AG04450 (cell line): ENCODE data around the gene ABHD1. TPM values are rescaled to one million over a fixed set of nuclear protein-coding genes. Genes with fewer than 3 reads are reported as not detected.
A peak's percentile ranks its signal among the peaks of the same experiment; 100 is the strongest.

Experiments used
- CTCF ChIA-PET: fragments of 300-600, 350-600 bp; formaldehyde crosslinking; extraction: SDS; loops from one replicate; lab custom pipeline; 2022; ENCODE audit warnings: antibody characterized with exemption, inconsistent platforms; lab: Charles Lee
- POLR2A ChIA-PET: fragments of 350-600 bp; formaldehyde crosslinking; extraction: SDS; loops from one replicate; lab custom pipeline; 2021; ENCODE audit warnings: antibody characterized with exemption, inconsistent platforms; lab: Yijun Ruan, JAX
- DNase-seq: peaks from one replicate; pipeline ENCODE4 v3.0.0-alpha.2; 2011; ENCODE audit warnings: low read depth, low spot score
- H3K27ac ChIP-seq: one replicate; pipeline ENCODE4 v1.5.1; 2012; ENCODE audit warnings: low read depth, low read length, control low read depth
- H3K27me3 ChIP-seq: one replicate; pipeline ENCODE4 v1.6.0; 2012; ENCODE audit warnings: low read length; ENCODE audit not compliant: control insufficient read depth, insufficient read depth
- H3K4me3 ChIP-seq: 2 replicates; pipeline ENCODE4 v1.5.1; 2011; ENCODE audit warnings: mild to moderate bottlenecking, low read depth, low read length, control low read depth
- H3K9me3 ChIP-seq: 2 replicates; pipeline ENCODE4 v1.5.1; 2012; ENCODE audit warnings: low read length; ENCODE audit not compliant: control insufficient read depth, insufficient read depth
- polyA plus RNA-seq: library from polyadenylated mRNA; depleted of rRNA; stranded (reverse); fragments of >200 nt; gene quantifications from 2 replicates; pipeline ENCODE4 v1.2.3, GENCODE V29; 2011
- TF ChIP-seq, protein P1 (sequence below): IDR thresholded peaks from 2 replicates; pipeline ENCODE4 v1.5.1; 2011; ENCODE audit warnings: low read depth, low read length, control low read depth, inconsistent platforms

ABHD1 gene
- polyA plus RNA-seq, 1 experiment = 0.10 TPM

DNA sequence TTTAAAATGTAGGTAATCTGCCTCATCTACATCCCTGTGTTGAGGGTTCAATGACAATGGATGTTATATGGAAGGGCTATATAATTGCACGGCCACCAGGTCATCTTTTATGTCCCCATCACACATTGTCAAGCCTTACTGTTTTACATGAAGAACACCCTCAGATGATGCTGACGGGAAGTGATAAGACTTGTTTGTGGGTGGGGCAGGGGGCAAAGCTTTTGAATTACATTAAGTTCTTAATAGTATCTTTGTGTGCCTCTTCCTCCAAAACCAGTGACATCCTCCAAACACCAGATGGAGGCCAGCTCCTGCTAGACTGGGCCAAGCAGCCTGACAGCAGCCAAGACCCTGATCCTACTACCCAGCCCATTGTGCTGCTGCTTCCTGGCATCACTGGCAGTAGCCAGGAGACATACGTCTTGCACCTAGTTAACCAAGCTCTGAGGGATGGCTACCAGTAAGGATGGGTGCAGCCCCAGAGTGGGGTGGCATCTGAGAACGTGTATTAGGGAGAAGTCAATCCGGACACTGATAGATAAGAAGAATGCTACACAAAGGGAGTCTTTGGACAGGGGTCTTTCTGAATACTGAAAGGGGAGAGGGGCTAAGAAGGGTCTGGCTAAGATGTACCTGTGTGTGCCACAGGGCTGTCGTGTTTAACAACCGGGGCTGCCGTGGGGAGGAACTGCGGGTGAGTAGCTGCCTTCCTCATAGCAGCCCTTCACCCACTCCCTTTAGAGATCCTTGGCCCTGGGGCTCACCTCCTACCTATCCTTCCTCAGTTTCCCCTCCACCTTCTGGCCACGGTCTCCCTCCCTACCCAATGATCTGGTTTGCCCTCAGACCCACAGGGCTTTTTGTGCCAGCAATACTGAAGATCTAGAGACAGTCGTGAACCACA, 5.3 kb downstream of the ABHD1 start:
- Histone ChIP-seq H3K9me3 (peaks cover under 1% of the 10 kb centered on the region; the same call in 1 of the 2 replicates), H3K27ac (no peak overlapping the region), H3K4me3 (no peak overlapping the region), H3K27me3 (peaks cover 2% of the 10 kb centered on the region)
- ChIA-PET CTCF (interaction anchor here (0.6 kb wide), 1 partner anchor 63 kb away, joined by 3 read pairs; no protein-coding TSS in a partner anchor), POLR2A (no interaction called here)
- no peak for DNase-seq
- TF ChIP-seq, protein P1, sequence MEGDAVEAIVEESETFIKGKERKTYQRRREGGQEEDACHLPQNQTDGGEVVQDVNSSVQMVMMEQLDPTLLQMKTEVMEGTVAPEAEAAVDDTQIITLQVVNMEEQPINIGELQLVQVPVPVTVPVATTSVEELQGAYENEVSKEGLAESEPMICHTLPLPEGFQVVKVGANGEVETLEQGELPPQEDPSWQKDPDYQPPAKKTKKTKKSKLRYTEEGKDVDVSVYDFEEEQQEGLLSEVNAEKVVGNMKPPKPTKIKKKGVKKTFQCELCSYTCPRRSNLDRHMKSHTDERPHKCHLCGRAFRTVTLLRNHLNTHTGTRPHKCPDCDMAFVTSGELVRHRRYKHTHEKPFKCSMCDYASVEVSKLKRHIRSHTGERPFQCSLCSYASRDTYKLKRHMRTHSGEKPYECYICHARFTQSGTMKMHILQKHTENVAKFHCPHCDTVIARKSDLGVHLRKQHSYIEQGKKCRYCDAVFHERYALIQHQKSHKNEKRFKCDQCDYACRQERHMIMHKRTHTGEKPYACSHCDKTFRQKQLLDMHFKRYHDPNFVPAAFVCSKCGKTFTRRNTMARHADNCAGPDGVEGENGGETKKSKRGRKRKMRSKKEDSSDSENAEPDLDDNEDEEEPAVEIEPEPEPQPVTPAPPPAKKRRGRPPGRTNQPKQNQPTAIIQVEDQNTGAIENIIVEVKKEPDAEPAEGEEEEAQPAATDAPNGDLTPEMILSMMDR = no peak

DNA sequence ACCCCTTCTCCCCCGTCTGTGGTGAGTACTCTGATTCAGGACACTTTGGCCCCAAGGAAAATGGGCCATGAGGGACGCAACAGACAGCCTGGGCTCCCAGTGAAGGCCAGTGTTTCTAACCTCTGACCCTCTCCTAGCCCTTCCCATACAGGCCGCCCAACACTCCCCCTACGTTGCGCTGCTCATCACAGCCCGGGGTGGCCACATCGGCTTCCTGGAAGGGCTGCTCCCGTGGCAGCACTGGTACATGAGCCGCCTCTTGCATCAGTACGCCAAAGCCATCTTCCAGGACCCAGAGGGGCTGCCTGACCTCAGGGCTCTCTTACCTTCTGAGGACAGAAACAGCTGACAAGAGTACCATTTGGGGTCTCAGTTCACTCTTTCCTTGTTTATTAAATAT, 6.8 kb downstream of the ABHD1 start:
- no peak overlapping the region for H3K4me3 ChIP-seq
- TF ChIP-seq, protein P1 = no peak
- no peak overlapping the region for H3K27ac ChIP-seq
- H3K27me3 ChIP-seq = no peaks in the 10 kb centered on the region
- DNase-seq = no peak
- peaks cover 3% of the 10 kb centered on the region; the same call in 1 of the 2 replicates for H3K9me3 ChIP-seq
- ChIA-PET POLR2A (no interaction called here), CTCF (no interaction called here)

DNA sequence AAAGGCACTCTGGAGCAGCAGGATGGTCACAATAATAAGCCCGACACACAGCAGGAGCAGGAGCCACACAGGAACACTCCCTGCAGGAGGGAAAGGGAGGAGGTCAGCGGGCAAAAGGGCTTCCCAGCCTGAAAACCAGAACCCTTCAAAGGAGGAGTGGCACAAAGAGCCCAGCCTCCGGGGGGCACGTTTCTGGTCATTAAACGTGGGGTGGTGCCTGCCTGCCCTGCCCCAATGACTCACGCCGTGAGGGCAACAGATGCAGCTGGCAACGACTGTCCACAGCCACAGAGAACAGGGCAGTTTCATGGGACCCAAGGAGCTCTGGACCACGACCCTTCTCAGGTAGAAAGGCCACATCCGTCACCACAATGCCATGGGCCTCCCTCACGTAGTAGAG, 7.8 kb downstream of the ABHD1 start:
- CTCF ChIA-PET = interaction anchor here (1.5 to 3.3 kb wide), 2 partner anchors 38 to 61 kb away, joined by 3 to 49 read pairs; no protein-coding TSS in a partner anchor

DNA sequence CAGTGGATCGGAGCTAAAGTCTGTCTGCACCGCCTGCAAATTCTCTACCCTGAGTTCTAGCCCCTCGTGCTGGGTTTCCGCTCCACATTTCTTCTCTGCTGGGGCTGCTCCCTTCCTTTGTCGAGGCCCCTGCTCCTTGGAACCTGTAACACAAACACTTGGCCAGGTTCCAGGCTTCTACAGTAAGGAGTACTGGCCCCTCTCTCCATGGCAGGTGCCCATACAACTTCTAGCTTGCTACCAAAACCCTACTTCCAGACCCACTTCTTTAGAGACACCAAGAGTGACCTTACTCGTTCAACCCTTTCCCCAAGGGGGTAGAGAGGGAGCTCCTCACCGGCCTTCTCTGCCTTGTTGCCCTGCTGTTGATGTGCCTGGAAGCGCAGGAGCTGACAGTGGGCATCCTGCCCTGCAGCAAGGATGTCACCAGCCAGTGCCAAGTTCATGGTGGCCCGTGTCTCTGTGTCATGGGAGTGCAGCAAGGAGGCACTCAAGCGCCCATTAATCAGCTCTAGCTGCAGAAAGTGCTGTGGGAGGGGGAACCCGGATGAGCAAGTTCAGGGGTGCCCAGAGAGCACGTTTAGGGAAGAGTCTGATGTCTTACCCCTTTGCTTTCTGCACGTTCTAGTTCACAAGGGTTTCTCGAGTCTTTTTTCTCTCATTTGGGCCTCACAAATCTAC, 9.7 kb downstream of the ABHD1 start:
- no peak for DNase-seq
- Histone ChIP-seq H3K4me3 (peak overlapping the region; percentile 94), H3K27me3 (peaks cover 3% of the 10 kb centered on the region), H3K9me3 (peaks cover 3% of the 10 kb centered on the region; the same call in 1 of the 2 replicates), H3K27ac (no peak overlapping the region)
- TF ChIP-seq, protein P1 = no peak
- POLR2A ChIA-PET = interaction anchor here (1.0 to 1.3 kb wide), 5 partner anchors 9 to 296 kb away, joined by 3 to 6 read pairs (median 4); partner anchors contain the start of genes ABHD1, ATRAID and SLC5A6
- CTCF ChIA-PET = interaction anchor here (0.7 to 3.3 kb wide), 13 partner anchors 10 to 169 kb away, joined by 3 to 49 read pairs (median 4); partner anchors contain the start of gene ABHD1

More for the DNA sequence above, 7.8 kb downstream of the ABHD1 start:
- H3K9me3 ChIP-seq = peaks cover 3% of the 10 kb centered on the region; the same call in 1 of the 2 replicates
- no peak overlapping the region for H3K4me3 ChIP-seq
- POLR2A ChIA-PET = interaction anchor here (1.2 kb wide), 1 partner anchor 80 kb away, joined by 3 read pairs; the partner anchor contains the start of gene AGBL5
- DNase-seq = no peak
- TF ChIP-seq, protein P1 = no peak
- H3K27me3 ChIP-seq = no peaks in the 10 kb centered on the region
- peak overlapping the region; percentile 11 for H3K27ac ChIP-seq
